ENCODE data around the gene HOXB4. TPM values are rescaled to one million over a fixed set of nuclear protein-coding genes. Genes with fewer than 3 reads are reported as not detected.

Gene HOXB4
- total RNA-seq, 1 donor from 2014 or later, result 1.2 TPM

DNA sequence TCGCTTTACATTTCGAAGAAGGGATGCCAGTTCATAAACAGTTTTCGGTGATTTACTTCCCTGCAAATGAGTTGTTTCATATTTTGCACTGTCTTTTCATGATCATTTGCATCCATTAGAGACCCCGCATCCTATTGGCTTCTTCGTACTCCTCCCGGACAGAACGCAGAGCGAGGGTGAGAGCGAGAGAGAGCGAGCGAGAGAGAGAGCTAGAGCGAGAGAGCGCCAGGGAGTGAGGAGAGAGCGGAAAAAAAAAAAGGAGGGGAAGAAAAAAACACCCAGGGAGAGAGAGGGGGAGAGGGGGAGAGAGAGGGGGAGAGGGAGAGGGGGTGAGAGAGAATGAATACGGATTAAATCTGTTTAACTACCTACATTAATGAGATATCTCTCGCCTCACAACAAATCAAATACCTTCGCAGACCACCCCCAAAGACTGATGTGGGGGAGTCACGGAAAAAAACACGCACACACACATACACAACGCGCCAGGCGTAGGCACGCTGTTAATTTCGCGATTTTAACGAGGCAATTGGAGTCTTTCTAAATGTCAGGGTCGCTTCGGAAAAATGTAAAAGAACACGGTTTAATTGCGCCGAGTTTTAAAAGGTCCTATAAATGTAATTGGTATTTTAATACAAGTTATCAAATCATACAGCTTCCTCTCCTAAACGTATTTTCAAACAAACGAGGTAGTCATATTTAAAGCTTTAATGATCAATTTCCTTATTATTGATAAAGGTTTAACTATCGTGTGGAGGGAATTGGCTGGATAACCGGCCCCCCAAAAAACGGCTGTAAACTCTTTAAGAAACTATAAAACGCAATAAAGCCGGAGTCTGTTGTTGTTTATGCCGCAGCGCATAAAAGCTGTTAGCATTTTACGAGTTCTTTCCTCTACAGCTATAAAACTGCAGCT is 37.2 kb upstream of the HOXB4 start, which contains the start of gene HOXB8:
HOXB8 (minus strand) TSS at position 246 of the 916 bp plus-strand sequence. CDS start 588 bp downstream, outside the sequence.
- no peak for DNase-seq (ENCODE audit: low read depth in 2 of 2)

GRCh38 chr17:48613862-48614694 is 35.9 kb upstream of the HOXB4 start:
- DNase-seq (ENCODE audit: low read depth in 2 of 2), result peak; percentile 33 to 38

- DNase-seq (ENCODE audit: low read depth in 2 of 2), result peak; percentile 40 to 60
These were observed 34.9 kb upstream of the HOXB4 start for GRCh38 chr17:48612854-48613691.

GRCh38 chr17:48612456-48612853 is 34.3 kb upstream of the HOXB4 start:
- no peak for DNase-seq (ENCODE audit: low read depth in 2 of 2)

DNA sequence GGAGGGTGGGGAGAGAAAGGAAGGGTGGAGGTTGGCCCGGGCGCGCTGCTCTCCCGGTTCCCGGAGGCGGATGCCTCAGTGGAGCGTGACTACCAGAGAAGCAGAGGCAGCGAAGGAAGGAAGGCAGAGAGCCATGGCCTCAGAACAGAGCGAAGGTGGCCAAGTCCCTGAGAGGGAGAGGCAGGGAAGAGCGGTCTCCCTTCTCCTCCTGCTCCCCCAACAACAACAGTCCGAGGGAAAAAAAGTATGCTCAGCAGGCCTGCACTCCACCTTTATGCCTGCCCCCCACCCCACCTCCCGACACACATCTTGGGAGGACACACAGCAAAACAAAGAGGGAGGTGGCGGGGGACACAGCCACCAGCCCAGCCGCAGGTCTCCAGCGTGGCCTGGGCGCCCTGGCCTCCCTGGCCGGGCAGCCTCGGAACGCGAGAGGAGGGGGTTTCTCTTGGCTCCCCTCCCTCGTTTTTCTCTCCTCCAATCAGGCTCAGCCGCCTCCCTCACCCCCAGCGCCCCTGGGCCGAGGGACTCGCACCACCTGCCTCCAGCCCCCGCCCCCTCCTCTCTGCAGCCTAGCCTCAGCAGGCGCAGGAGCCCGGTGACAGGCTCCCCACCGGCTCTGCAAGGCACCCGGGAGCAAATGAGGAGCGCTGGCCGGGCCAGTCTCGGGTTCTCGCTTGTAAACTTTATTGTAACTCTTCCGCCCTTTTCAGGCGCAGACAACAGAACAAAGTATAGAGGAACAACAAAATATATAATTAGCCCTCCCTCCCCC is 33.7 kb upstream of the HOXB4 start:
- no peak for DNase-seq (ENCODE audit: low read depth in 2 of 2)

DNA sequence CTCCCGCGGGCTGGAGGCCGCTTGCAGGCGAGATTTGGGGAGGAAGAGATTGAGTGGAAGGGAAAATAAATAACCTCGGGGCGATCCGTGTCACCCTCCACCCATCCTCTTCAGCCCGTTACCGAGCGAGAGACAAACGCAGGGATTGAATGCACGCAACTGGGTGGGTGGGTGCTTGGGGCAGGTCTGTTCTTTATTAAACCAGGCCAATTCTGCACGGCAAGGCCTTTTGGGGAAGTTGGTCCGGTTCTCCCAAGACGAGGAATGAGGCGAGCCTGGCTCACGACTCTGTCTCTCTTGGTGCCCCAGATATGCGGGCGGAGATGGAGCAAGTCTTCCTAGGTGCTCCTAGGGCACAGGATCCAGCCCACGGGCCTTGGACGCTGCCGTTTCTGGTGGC is 33.1 kb upstream of the HOXB4 start:
- no peak for DNase-seq (ENCODE audit: low read depth in 2 of 2)

GRCh38 chr17:48610282-48611211 is 32.4 kb upstream of the HOXB4 start, which contains the start of gene HOXB7:
TSS of gene HOXB7 (minus strand) at chr17:48611017. CDS start at chr17:48610918, 99 bp downstream.
- peak; percentile 64 to 67 for DNase-seq (ENCODE audit: low read depth in 2 of 2)

DNA sequence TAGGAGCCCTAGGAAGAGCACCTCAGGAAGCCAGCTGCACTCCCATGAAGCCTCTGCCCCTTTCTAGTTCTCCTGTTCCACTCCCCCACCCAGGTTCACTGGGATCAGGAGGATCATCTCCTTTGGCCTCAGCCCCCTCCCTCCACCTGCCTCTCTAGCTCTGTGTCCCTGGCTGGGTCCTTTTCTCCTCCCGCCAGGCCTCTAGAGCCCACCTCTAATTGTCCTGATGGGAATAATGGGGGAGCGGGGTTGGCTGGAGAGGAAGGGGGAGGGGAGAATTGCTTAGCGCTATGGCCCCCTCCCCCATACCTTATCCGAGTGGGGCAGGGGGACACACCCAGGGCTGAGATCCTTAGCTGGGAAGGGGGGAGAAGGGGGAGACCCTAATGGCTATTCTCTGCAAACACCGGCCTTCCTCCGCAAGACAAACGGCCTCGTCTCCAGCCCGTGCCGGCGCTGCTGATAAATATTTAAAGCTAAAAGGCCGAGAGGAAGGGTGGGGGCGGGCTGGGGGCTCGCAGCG is 31.7 kb upstream of the HOXB4 start:
- DNase-seq (ENCODE audit: low read depth in 2 of 2), result no peak

DNA sequence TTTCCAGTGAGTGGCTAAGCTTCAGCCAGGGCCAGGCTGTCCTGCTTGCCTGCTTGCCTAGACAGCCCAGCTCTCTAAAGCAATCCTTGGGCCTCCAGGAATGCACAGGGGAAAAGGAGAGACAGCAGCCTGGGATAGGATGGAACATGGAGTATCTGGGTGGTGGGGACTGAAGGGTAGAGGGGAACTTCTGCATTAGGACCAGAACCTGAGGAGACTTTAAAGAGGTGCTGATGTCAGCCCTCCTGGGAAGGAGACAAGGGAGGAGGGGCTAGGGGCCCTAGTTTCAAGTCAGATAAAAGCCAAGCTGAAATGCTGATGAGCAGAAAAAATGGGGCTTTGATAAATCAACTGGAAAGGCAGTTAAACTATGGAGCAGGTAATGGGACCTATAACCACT is 30.9 kb upstream of the HOXB4 start:
- DNase-seq (ENCODE audit: low read depth in 2 of 2), result no peak

GRCh38 chr17:48608494-48608834 is 30.3 kb upstream of the HOXB4 start:
- no peak for DNase-seq (ENCODE audit: low read depth in 2 of 2)

GRCh38 chr17:48606892-48607614 is 28.9 kb upstream of the HOXB4 start:
- no peak for DNase-seq (ENCODE audit: low read depth in 2 of 2)

GRCh38 chr17:48605991-48606891 is 28.1 kb upstream of the HOXB4 start:
- DNase-seq (ENCODE audit: low read depth in 2 of 2), result no peak

GRCh38 chr17:48605409-48605919 is 27.3 kb upstream of the HOXB4 start:
- no peak for DNase-seq (ENCODE audit: low read depth in 2 of 2)

GRCh38 chr17:48604770-48605329 is 26.7 kb upstream of the HOXB4 start, which contains the start of gene HOXB6:
TSS of gene HOXB6 (minus strand) at chr17:48604986. CDS start at chr17:48598150, 6,836 bp downstream.
- peak in 1 of 2 donors; percentile 46 for DNase-seq (ENCODE audit: low read depth in 2 of 2)

- DNase-seq (ENCODE audit: low read depth in 2 of 2), result no peak
These were observed 26.0 kb upstream of the HOXB4 start for GRCh38 chr17:48603959-48604769.
